Activated T-helper 9 cell treated with anti-CD3 and anti-CD28 coated beads, Interleukin-2, amount 50 U/mL, for 16 hours (primary cell): ENCODE measurements around the gene UBE3C.
A peak's percentile ranks its signal among the peaks of the same experiment; 100 is the strongest.

Source experiments
- DNase-seq: peaks from one replicate; pipeline ENCODE4 v3.0.0-alpha.2; 2020; ENCODE audit warnings: low read depth

The UBE3C gene

GRCh38 chr7:157292770-157293412, 154.2 kb downstream of the UBE3C start:
- DNase-seq: no peak

GRCh38 chr7:157293413-157293788, 154.7 kb downstream of the UBE3C start:
- no peak for DNase-seq

- DNase-seq: no peak
These were observed 156.0 kb downstream of the UBE3C start for GRCh38 chr7:157294773-157295172.

- no peak for DNase-seq
These were observed 156.6 kb downstream of the UBE3C start for GRCh38 chr7:157295338-157295737.

GRCh38 chr7:157297185-157297584, 158.5 kb downstream of the UBE3C start:
- DNase-seq: no peak

- DNase-seq: no peak
These were observed 160.5 kb downstream of the UBE3C start for GRCh38 chr7:157299317-157299612.

- DNase-seq: peak; percentile 9
These were observed 161.1 kb downstream of the UBE3C start for GRCh38 chr7:157299613-157300368.

GRCh38 chr7:157300369-157300825, 161.7 kb downstream of the UBE3C start:
- DNase-seq: no peak

GRCh38 chr7:157301610-157302120, 162.9 kb downstream of the UBE3C start:
- DNase-seq: no peak

- no peak for DNase-seq
These were observed 168.4 kb downstream of the UBE3C start for GRCh38 chr7:157306846-157307838.

- no peak for DNase-seq
These were observed 171.4 kb downstream of the UBE3C start for GRCh38 chr7:157309988-157310668.

- no peak for DNase-seq
These were observed 172.0 kb downstream of the UBE3C start for GRCh38 chr7:157310676-157311185.

GRCh38 chr7:157312941-157313340, 174.2 kb downstream of the UBE3C start:
- DNase-seq: no peak

- no peak for DNase-seq
These were observed 174.9 kb downstream of the UBE3C start for GRCh38 chr7:157313645-157314044.

GRCh38 chr7:157318015-157318706, 179.4 kb downstream of the UBE3C start:
- DNase-seq: no peak
